ENCODE results near the gene ZCCHC8. TPM values are rescaled to one million over a fixed set of nuclear protein-coding genes. Genes with fewer than 3 reads are reported as not detected.
"Not testable (repeated sequence)": the region's sequence is repeated elsewhere in the genome, so short reads cannot be mapped to it uniquely, and the experiment has no call there.

The ZCCHC8 gene
- total and polyA plus RNA-seq, 2 donors (not counting 3 experiments of a cell fraction or from before 2014, with no cell fraction given), result 10.0 to 24.4 TPM

DNA sequence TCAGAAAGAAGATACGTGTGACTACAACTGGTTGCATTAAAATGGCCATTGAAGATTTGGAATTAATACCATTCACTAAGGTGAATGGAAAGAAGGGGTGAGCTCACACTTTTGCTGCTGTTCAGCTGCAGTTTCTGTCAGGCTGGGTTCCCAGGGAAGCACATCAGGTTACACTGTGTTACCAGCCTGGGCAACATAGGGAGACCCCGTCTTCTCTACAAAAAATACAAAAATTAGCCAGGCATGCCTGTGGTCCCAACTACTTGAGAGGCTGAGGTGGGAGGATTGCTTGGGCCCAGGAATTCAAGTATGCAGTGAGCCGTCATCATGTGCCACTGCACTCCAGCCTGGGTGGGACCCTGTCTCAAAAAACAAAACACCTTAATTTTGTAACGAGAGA is 12.9 kb upstream of the ZCCHC8 start:
- H2AFZ ChIP-seq (ENCODE audit: low read depth, low read length), result no peak overlapping the region
- FAIRE-seq (no peak), DNase-seq (ENCODE audit: low read depth, low spot score) (no peak)
- no peak overlapping the region for H3K27ac ChIP-seq (ENCODE audit: insufficient read depth, low read depth, low read length)
- CTCF ChIA-PET, result no interaction called here
- no TSS peak for BruUV-seq (replicated peaks)
- no peak overlapping the region for H3K9ac ChIP-seq (replicated peaks; ENCODE audit: extremely low read depth, insufficient read depth, low read length)
- peaks cover 41 to 62% of the 10 kb centered on the region in 2 experiments for H3K36me3 ChIP-seq (ENCODE audit: control insufficient read depth in 2 of 2, extremely low read depth in 1 of 2, insufficient read depth in 2 of 2, low read length in 2 of 2)
- POLR2A ChIA-PET, result interaction anchor here (0.5 kb wide), 1 partner anchor 249 kb away, joined by 3 read pairs; no protein-coding TSS in a partner anchor
- TF ChIP-seq POLR2A (IDR thresholded peaks at IDR 0.05; ENCODE audit: low read depth, low read length), result peak; percentile 11
- TF ChIP-seq FOS (IDR thresholded peaks at IDR 0.05; ENCODE audit: borderline replicate concordance, insufficient read depth, low read length), result no peak
- H3K9me3 ChIP-seq (replicated peaks; ENCODE audit: control insufficient read depth, insufficient read depth, low read length), result no peaks in the 10 kb centered on the region
- no peak overlapping the region for H3K4me2 ChIP-seq (ENCODE audit: insufficient read depth, low read length)
- H4K20me1 ChIP-seq (replicated peaks; ENCODE audit: control insufficient read depth, extremely low read depth, insufficient read depth, low read length), result peaks cover 9% of the 10 kb centered on the region
- H3K27me3 ChIP-seq (ENCODE audit: control insufficient read depth in 2 of 2, insufficient read depth in 2 of 2, low read length in 2 of 2), result no peaks in the 10 kb centered on the region
- no peak overlapping the region for H3K4me3 ChIP-seq (replicated peaks in 1 of 3; ENCODE audit: insufficient read depth in 1 of 3, low read depth in 1 of 3, low read length in 3 of 3)
- H3K4me1 ChIP-seq (ENCODE audit: control insufficient read depth, extremely low read depth, insufficient read depth, low read length), result no peaks in the 10 kb centered on the region
- intact Hi-C loops (cut with micrococcal nuclease), result no loop called here
- H3K9me1 ChIP-seq (replicated peaks; ENCODE audit: control insufficient read depth, extremely low read depth, insufficient read depth, low read length), result no peaks in the 10 kb centered on the region
- dilution Hi-C loops (cut with MboI; ENCODE audit: extremely low pct_ligation_motif_present, low sequenced_read_pairs), result no loop called here
- H3K79me2 ChIP-seq (ENCODE audit: control insufficient read depth, insufficient read depth, low read length), result peaks cover 65% of the 10 kb centered on the region

DNA sequence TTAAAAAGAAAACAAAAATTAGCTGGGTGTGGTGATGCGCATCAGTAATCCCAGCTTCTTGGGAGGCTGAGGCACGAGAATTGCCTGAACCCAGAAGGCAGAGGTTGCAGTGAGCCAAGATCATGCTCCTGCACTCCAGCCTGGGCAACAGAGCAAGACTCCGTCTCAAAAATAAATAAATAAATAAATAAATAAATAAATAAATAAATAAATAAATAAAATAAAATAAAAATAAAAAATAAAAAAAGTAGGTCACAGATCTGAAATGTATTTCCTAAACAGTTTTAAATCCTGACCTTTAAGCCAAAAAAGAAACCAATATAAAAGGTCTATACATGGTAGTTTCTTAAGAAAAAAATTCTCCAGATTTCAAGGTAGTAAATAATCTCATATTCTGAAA is 12.3 kb upstream of the ZCCHC8 start:
- H3K9me1 ChIP-seq (replicated peaks; ENCODE audit: control insufficient read depth, extremely low read depth, insufficient read depth, low read length); H3K4me2 ChIP-seq (ENCODE audit: insufficient read depth, low read length); H3K4me1 ChIP-seq (ENCODE audit: control insufficient read depth, extremely low read depth, insufficient read depth, low read length); H2AFZ ChIP-seq (ENCODE audit: low read depth, low read length); H4K20me1 ChIP-seq (replicated peaks; ENCODE audit: control insufficient read depth, extremely low read depth, insufficient read depth, low read length); dilution Hi-C loops (cut with MboI; ENCODE audit: extremely low pct_ligation_motif_present, low sequenced_read_pairs); intact Hi-C loops (cut with micrococcal nuclease); H3K27ac ChIP-seq (ENCODE audit: insufficient read depth, low read depth, low read length); FAIRE-seq; DNase-seq (ENCODE audit: low read depth, low spot score); H3K9ac ChIP-seq (replicated peaks; ENCODE audit: extremely low read depth, insufficient read depth, low read length); H3K27me3 ChIP-seq (ENCODE audit: control insufficient read depth in 2 of 2, insufficient read depth in 2 of 2, low read length in 2 of 2); H3K9me3 ChIP-seq (replicated peaks; ENCODE audit: control insufficient read depth, insufficient read depth, low read length); BruUV-seq (replicated peaks); H3K4me3 ChIP-seq (replicated peaks in 1 of 3; ENCODE audit: insufficient read depth in 1 of 3, low read depth in 1 of 3, low read length in 3 of 3): not testable (repeated sequence)
- ChIA-PET POLR2A (interaction anchor here (0.5 to 1.1 kb wide), 2 partner anchors 9 to 248 kb away, joined by 3 to 5 read pairs; no protein-coding TSS in a partner anchor), CTCF (interaction anchor here (1.3 kb wide), 1 partner anchor 12 kb away, joined by 4 read pairs; the partner anchor contains the start of gene ZCCHC8)
- peaks cover 40 to 63% of the 10 kb centered on the region in 2 experiments for H3K36me3 ChIP-seq (ENCODE audit: control insufficient read depth in 2 of 2, extremely low read depth in 1 of 2, insufficient read depth in 2 of 2, low read length in 2 of 2)
- peaks cover 64% of the 10 kb centered on the region for H3K79me2 ChIP-seq (ENCODE audit: control insufficient read depth, insufficient read depth, low read length)
